ENCODE results near the gene CNGB1.

DNA sequence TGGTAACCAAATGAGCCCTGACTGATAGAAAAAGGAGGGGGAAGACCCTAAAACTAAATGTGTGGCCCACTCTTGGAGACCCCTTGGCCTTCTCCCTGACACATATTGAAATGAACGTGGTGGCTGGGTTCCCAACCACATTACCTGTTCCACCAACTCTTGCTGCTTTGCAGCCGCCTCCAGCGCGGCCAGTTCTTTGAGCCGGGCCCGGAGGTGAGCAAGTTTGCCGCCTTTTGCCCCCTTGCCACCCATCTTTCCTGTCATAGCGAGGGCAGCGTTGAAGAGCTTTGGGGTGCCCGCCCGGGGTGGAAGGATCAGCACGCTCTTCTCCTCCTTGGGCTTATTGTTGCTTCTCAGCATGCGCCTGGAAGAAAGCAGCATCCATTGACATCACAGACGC is 83.2 kb downstream of the CNGB1 start:
- TF ChIP-seq POLR2A (IDR thresholded peaks at IDR 0.05) = no peak
- TF ChIP-seq, protein P1, sequence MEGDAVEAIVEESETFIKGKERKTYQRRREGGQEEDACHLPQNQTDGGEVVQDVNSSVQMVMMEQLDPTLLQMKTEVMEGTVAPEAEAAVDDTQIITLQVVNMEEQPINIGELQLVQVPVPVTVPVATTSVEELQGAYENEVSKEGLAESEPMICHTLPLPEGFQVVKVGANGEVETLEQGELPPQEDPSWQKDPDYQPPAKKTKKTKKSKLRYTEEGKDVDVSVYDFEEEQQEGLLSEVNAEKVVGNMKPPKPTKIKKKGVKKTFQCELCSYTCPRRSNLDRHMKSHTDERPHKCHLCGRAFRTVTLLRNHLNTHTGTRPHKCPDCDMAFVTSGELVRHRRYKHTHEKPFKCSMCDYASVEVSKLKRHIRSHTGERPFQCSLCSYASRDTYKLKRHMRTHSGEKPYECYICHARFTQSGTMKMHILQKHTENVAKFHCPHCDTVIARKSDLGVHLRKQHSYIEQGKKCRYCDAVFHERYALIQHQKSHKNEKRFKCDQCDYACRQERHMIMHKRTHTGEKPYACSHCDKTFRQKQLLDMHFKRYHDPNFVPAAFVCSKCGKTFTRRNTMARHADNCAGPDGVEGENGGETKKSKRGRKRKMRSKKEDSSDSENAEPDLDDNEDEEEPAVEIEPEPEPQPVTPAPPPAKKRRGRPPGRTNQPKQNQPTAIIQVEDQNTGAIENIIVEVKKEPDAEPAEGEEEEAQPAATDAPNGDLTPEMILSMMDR (IDR thresholded peaks at IDR 0.05) = no peak
